ENCODE measurements around the gene FOXJ1.
"Not testable (repeated sequence)": the region's sequence is repeated elsewhere in the genome, so short reads cannot be mapped to it uniquely, and the experiment has no call there.

The FOXJ1 gene

GRCh38 chr17:76141212-76142038 lies at the start of gene FOXJ1:
Gene FOXJ1, minus strand, starts transcription at chr17:76141245. Its CDS starts 850 bp downstream, at chr17:76140395.
- DNase-seq, result peak; percentile 98

DNA sequence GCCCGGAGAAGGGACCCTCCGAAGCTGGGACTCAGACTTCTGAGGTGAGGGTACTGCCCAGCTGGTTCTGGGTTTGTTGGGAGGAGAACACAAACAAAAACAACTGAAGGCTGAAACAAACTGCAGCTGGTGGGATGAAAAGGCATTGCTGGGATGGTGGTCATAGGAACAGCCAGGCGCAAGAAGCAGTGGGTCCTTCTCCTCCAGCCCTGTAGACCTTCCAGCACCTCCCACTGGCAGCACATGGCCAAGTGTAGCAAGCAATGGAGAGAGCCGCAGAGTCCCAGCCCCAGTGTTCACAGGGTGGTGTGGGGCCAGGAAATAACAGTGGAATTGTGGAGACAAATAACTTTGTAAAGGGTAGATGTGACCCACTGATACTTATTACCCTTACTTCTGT lies 48.7 kb upstream of the FOXJ1 start:
- DNase-seq, result no peak

DNA sequence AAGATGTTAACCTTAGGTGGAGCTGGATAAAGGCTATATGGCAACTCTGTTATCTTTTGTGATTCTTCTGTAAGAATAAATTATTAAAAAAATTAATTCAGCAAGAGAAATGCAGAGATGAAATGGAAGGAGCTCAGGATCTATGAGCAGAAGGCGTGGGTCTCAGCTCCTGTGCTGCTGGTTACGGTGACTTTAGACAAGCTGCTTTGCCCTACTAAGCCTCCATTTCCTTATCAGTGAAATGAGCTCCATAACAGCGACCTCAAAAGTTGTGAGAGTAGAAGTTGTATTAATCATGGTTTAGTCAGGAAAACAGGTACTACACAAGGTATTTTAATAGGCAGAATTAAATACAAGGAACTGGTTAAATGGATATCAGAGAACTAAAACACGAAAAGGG lies 48.2 kb upstream of the FOXJ1 start:
- DNase-seq, result no peak

DNA sequence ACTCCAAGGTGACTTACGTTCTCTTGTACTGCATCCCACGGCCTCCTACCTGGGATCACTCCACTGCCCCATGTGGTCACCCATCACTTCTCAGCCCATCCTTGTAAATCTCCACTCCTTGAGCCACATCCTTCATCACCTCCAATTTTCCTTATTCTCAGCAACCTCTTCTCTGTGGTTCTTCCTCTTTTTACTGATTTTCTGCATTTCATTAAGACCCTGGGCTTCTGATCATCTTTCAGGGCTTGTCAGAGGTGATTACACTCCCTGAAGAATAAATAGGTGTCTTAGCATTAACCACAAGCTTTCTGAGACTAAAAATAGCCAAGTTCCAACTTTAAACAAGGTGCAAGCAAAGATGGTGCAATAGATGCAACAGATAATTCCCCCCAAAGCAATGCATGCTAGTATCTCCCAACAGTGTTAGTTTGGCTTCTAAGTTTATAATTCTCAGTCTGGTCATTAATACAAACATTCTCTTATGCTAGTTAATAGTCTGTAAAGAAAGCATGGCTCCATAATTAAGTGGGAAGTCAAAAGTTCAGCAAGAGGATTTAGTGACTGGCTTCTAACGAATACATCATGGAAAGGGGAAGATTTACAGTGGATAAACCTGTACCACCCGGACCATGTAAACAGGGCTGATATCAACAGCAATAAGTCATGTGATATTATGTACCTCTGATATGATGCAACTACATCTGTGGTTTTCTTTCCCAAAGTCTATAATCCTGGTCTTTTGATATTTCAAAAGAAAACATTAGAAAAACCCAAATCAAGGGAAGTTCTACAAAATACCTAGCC lies 47.4 kb upstream of the FOXJ1 start:
- no peak for DNase-seq

- DNase-seq, result not testable (repeated sequence)
Measured at GRCh38 chr17:76186774-76187173, 45.7 kb upstream of the FOXJ1 start.

DNA sequence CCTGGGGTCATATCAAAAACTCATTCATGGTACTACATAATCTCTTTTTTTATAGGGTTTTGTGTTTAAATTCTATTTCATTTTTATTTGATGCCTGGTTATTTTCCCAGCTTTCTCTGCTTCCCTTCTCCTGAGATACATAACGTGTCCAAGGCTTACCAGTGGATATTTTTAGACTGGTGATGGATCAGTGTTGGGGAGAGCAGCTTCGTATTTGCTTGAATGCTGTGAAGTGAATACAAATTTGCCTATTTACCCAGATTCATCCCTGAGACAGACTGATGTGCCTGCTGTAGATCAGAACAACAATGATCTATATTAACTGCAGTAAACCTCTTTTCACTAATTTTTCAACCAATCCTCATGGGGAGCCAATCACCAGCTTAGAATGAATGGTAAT lies 43.2 kb upstream of the FOXJ1 start:
- no peak for DNase-seq

DNA sequence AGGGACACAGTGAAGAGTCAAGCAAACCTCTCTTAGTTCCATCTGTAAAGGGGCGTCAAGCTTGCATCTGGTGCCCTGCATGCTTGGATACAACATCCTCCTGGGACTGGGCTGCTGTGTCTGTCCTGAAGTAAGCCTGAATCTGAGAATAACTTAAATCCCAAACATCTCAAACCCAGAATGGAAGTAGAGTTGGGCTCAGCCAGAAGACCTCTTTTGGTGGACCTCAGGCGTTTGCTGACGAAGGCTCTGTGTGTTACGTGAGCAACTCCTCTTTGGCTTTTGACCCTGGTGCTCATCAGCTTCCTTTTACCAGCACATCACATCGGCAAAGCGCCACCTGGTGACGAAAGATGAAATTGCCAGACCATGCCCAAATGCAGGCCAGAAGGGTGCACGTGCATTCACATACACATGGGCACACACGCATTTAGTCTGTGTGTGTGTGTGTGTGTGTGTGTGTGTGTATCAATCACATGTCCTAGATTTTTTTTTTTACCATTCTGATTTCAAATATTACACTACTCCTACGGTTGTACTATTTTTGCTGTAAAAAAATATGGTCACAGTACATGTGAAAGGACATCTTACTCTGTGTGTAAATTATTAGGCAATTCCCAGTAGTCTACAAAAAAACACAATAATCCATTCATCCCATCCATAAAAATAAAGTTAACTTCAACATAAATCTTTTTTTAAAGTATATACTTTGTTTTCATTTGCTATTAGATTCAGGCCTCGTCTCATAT lies 41.1 kb upstream of the FOXJ1 start:
- DNase-seq, result peak; percentile 98

GRCh38 chr17:76179496-76180467 lies 38.7 kb upstream of the FOXJ1 start:
- no peak for DNase-seq

- DNase-seq, result no peak
Measured at GRCh38 chr17:76178124-76178523, 37.1 kb upstream of the FOXJ1 start.

GRCh38 chr17:76176701-76177574 lies 35.9 kb upstream of the FOXJ1 start:
- no peak for DNase-seq

DNA sequence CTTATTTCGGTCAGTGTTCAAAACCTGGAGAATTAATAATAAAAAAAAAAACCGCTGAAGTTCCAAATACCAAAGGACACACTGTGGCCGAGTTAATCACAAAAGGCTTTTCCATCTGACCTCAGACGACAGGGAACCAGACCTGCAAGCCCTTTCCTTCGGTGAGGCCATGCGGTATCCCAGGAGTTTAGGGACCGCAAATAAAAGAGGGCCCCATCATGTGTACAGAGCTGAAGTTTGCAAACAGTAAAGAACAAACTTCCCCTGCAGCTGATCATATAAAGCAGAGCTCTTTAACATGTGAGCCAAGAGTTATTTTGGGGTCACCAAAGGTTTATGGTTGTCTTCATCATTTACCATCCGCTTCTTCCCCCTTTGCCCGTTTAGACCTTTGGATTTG lies 33.0 kb upstream of the FOXJ1 start:
- DNase-seq, result no peak

DNA sequence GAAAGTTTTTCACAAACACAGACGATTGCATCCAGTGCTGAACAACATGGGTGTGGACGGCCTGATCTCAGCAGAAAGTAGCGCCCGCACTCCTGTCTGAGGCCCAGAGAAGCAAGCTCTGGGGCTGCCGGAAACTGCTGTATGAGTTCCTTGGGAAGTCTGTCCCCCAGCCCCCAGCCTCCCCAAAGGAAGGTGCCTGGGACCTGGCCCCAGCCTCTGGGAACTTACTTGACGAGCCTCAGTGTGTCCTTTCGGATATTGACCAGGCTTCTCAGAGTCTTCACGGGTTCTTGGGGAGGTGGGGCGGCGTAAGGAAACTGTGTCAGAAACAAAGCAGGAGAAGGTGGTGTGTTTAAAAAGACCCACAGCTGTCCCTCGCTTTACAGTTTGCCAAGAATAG lies 32.4 kb upstream of the FOXJ1 start:
- DNase-seq, result no peak

- DNase-seq, result peak; percentile 66
Measured at GRCh38 chr17:76171706-76172105, 30.7 kb upstream of the FOXJ1 start.

DNA sequence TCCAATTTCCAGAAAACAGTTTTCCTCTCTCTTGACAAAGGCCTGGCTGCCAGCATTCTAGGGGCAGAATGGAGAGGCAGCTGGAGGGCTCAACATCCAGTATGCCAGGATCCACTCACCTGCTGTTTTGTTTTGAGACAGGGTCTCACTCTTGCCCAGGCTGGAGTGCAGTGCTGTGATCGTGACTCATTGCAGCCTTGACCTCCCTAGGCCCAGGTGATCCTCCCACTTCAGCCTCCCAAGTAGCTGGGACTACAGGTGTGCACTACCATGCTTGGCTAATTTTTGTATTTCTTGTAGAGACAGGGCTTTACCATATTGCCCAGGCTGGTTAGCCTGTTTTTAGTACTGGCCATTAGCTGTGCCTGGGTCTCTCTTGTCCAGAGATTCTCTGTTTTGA lies 29.1 kb upstream of the FOXJ1 start:
- DNase-seq, result no peak

DNA sequence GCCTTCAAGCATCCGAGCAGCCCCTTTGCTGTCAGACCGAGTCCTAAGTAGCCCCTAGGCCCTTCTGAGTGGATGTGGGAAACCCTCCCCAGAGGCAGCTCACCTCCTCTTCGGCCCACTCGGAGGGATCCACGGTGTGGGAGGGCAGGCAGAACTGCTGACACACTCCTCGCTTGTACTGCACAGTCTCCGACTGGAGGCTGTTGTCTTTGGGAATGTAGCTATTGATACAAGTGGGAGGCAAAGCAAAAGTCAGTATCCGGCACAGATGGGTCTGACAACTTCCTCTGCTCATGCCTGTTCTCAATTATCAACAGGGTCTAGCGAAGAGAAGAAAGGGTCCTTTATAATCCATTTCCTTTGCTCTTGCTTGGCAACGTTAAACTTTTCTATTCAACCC lies 25.9 kb upstream of the FOXJ1 start:
- DNase-seq, result no peak

- DNase-seq, result peak; percentile 53
Measured at GRCh38 chr17:76166168-76166567, 25.1 kb upstream of the FOXJ1 start.

- DNase-seq, result no peak
Measured at GRCh38 chr17:76164331-76164730, 23.3 kb upstream of the FOXJ1 start.

GRCh38 chr17:76163919-76164318 lies 22.9 kb upstream of the FOXJ1 start:
- DNase-seq, result no peak

DNA sequence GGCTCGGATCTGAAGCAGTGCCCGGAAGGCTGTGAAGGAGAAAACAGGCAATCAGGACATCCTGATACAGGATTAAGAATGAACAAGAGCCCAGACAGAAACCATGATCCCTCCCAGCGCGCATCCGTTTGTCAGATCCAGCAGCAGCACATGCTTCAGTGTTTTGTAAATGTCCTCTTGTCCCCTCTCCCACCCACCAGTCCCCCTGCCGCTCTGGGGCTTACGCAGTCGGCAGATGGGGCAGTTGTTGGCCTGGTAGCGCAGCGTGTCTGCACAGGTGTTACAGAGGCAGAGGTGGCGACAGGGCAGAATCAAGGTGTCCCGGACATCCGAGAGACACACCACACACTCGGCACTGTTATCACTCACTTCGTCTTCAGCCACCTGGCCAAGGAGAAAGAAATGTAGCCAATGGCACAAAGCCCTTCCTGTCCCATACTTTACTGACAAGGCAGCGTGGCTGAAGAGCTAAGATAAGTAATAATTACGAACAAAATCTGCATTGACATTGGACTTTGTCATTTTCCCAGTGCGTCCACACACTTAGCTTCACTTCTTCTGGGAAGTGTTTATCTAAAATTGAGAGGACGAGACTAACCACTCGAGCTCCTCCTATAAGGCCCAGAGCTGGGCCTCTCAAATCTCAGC lies 20.7 kb upstream of the FOXJ1 start:
- DNase-seq, result no peak

DNA sequence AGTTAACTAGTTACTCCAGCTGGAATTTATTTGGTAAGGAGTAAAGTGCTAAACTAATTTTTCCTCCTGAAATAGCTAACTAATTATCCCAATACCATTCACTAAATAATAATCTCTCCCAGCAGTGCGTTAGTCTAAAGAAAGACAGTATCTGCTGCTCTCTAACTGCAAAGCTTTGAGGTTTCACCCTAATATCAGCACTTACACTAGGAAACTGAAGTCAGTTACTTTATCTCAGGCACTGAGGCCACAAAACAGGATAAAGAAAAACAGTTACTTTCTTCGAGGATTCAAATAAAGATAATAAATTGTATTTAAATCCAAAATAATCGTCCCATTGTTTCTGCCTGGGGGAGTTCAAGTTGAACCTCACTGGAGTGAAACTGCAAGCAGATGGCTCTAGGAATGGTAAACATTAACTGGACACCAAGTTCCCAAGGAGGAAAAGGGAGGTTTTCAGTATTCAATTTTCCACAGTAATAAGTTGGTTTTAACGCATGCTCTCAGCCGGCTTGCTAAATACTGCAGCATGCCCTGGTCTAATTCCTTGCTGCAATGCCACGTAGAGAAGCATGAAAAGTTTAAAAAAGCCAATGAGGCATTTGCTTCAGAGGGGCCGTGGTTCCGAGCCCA lies 20.0 kb upstream of the FOXJ1 start:
- DNase-seq, result no peak

All from eye (tissue), 1 donor.